ENCODE results near the gene CDK5. TPM values are rescaled to one million over a fixed set of nuclear protein-coding genes. Genes with fewer than 3 reads are reported as not detected.
"Not testable (repeated sequence)": the region's sequence is repeated elsewhere in the genome, so short reads cannot be mapped to it uniquely, and the experiment has no call there.

CDK5 gene
- total RNA-seq, 1 donor, result 17.0 TPM

DNA sequence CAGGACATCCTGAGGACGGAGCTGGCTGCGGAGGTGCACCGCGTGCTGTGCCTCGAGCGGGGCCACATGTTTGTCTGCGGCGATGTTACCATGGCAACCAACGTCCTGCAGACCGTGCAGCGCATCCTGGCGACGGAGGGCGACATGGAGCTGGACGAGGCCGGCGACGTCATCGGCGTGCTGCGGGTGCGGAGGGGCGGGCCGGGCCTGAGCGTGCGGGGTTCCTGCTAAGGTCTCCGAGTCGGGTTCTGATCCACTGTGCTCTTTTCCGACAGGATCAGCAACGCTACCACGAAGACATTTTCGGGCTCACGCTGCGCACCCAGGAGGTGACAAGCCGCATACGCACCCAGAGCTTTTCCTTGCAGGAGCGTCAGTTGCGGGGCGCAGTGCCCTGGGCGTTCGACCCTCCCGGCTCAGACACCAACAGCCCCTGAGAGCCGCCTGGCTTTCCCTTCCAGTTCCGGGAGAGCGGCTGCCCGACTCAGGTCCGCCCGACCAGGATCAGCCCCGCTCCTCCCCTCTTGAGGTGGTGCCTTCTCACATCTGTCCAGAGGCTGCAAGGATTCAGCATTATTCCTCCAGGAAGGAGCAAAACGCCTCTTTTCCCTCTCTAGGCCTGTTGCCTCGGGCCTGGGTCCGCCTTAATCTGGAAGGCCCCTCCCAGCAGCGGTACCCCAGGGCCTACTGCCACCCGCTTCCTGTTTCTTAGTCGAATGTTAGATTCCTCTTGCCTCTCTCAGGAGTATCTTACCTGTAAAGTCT lies 43.8 kb downstream of the CDK5 start:
- Histone ChIP-seq H3K4me2 (ENCODE audit: insufficient read depth, low read length) (peak overlapping the region; percentile 82), H3K9me3 (ENCODE audit: low read depth, low read length) (no peaks in the 10 kb centered on the region), H3K27me3 (ENCODE audit: insufficient read depth, low read length) (peaks cover 20% of the 10 kb centered on the region), H3K79me2 (ENCODE audit: insufficient read depth, low read length) (no peaks in the 10 kb centered on the region), H3K4me1 (ENCODE audit: insufficient read depth, low read length) (peaks cover 9% of the 10 kb centered on the region), H3K27ac (ENCODE audit: low read depth, low read length) (no peak overlapping the region), H3K4me3 (ENCODE audit: insufficient read depth, low read length) (peak overlapping the region; percentile 69), H2AFZ (ENCODE audit: low read length) (peak overlapping the region; percentile 87), H4K20me1 (ENCODE audit: insufficient read depth, low read length) (no peaks in the 10 kb centered on the region), H3K36me3 (ENCODE audit: insufficient read depth, low read length) (no peaks in the 10 kb centered on the region)
- peak; percentile 11 for TF ChIP-seq CTCF (IDR thresholded peaks at IDR 0.05; ENCODE audit: extremely low read depth, low read depth, low read length)
- peak; percentile 97 for DNase-seq (ENCODE audit: insufficient read length, low spot score, missing footprints)

DNA sequence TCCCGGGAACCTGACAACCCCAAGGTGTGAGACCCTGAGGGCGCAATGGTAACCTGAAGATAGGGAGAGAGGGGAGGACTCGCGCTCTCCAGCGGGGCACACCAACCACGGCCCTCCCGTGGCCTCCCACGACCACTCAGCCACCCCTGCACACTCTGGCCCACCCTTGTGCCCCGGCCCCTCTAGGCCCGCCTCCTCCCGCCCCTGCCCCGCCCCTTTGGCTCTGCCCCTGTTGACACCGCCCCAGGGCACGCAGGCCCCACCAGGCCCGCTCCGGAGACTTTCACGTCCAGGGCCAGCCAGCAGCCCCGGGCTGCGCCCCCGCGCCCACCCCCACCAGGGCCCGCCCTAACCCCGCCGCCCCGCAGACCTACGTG lies 44.4 kb downstream of the CDK5 start:
- Histone ChIP-seq H3K36me3 (ENCODE audit: insufficient read depth, low read length) (no peaks in the 10 kb centered on the region), H3K4me3 (ENCODE audit: insufficient read depth, low read length) (peak overlapping the region; percentile 69), H3K27me3 (ENCODE audit: insufficient read depth, low read length) (peaks cover 15% of the 10 kb centered on the region), H3K27ac (ENCODE audit: low read depth, low read length) (no peak overlapping the region), H3K79me2 (ENCODE audit: insufficient read depth, low read length) (no peaks in the 10 kb centered on the region), H2AFZ (ENCODE audit: low read length) (no peak overlapping the region), H3K4me2 (ENCODE audit: insufficient read depth, low read length) (peak overlapping the region; percentile 82), H4K20me1 (ENCODE audit: insufficient read depth, low read length) (no peaks in the 10 kb centered on the region), H3K4me1 (ENCODE audit: insufficient read depth, low read length) (peaks cover 9% of the 10 kb centered on the region), H3K9me3 (ENCODE audit: low read depth, low read length) (no peaks in the 10 kb centered on the region)
- TF ChIP-seq CTCF (IDR thresholded peaks at IDR 0.05; ENCODE audit: extremely low read depth, low read depth, low read length), result no peak
- peak; percentile 81 for DNase-seq (ENCODE audit: insufficient read length, low spot score, missing footprints)

DNA sequence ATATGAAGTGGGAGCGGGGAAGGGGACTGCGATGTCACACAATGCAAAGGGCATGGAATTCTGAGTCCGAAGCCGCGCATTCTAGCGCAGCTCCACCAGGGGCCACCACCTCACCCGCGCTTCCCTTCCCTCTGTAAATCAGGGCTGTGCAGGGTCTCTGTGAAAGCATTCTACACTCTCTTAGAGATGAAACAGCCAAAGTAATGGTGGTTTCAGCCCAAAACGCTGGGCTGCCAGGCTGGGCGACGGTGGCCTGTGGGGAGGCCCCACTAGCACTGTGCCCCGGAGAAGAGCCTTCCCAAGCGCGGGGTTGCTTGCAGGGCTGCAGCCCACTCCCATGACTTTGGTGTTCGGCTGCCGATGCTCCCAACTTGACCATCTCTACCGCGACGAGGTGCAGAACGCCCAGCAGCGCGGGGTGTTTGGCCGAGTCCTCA lies 44.8 kb downstream of the CDK5 start:
- peak; percentile 57 for TF ChIP-seq CTCF (IDR thresholded peaks at IDR 0.05; ENCODE audit: extremely low read depth, low read depth, low read length)
- no peaks in the 10 kb centered on the region for H3K79me2 ChIP-seq (ENCODE audit: insufficient read depth, low read length)
- no peaks in the 10 kb centered on the region for H4K20me1 ChIP-seq (ENCODE audit: insufficient read depth, low read length)
- H3K27ac ChIP-seq (ENCODE audit: low read depth, low read length), result no peak overlapping the region
- H2AFZ ChIP-seq (ENCODE audit: low read length), result peak overlapping the region; percentile 31
- H3K4me1 ChIP-seq (ENCODE audit: insufficient read depth, low read length), result peaks cover 9% of the 10 kb centered on the region
- H3K4me2 ChIP-seq (ENCODE audit: insufficient read depth, low read length), result peak overlapping the region; percentile 19
- H3K36me3 ChIP-seq (ENCODE audit: insufficient read depth, low read length), result no peaks in the 10 kb centered on the region
- H3K27me3 ChIP-seq (ENCODE audit: insufficient read depth, low read length), result peaks cover 12% of the 10 kb centered on the region
- no peaks in the 10 kb centered on the region for H3K9me3 ChIP-seq (ENCODE audit: low read depth, low read length)
- peak overlapping the region; percentile 15 for H3K4me3 ChIP-seq (ENCODE audit: insufficient read depth, low read length)
- peak; percentile 93 for DNase-seq (ENCODE audit: insufficient read length, low spot score, missing footprints)

- Histone ChIP-seq H3K27ac (ENCODE audit: low read depth, low read length) (no peak overlapping the region), H3K9me3 (ENCODE audit: low read depth, low read length) (no peaks in the 10 kb centered on the region), H3K4me3 (ENCODE audit: insufficient read depth, low read length) (no peak overlapping the region), H3K36me3 (ENCODE audit: insufficient read depth, low read length) (no peaks in the 10 kb centered on the region), H3K4me2 (ENCODE audit: insufficient read depth, low read length) (no peak overlapping the region), H3K4me1 (ENCODE audit: insufficient read depth, low read length) (peaks cover 9% of the 10 kb centered on the region), H3K79me2 (ENCODE audit: insufficient read depth, low read length) (no peaks in the 10 kb centered on the region), H4K20me1 (ENCODE audit: insufficient read depth, low read length) (no peaks in the 10 kb centered on the region), H2AFZ (ENCODE audit: low read length) (no peak overlapping the region), H3K27me3 (ENCODE audit: insufficient read depth, low read length) (peaks cover 6% of the 10 kb centered on the region)
- no peak for TF ChIP-seq CTCF (IDR thresholded peaks at IDR 0.05; ENCODE audit: extremely low read depth, low read depth, low read length)
- peak; percentile 77 for DNase-seq (ENCODE audit: insufficient read length, low spot score, missing footprints)
These were observed 45.5 kb downstream of the CDK5 start for GRCh38 chr7:151012031-151012692.

DNA sequence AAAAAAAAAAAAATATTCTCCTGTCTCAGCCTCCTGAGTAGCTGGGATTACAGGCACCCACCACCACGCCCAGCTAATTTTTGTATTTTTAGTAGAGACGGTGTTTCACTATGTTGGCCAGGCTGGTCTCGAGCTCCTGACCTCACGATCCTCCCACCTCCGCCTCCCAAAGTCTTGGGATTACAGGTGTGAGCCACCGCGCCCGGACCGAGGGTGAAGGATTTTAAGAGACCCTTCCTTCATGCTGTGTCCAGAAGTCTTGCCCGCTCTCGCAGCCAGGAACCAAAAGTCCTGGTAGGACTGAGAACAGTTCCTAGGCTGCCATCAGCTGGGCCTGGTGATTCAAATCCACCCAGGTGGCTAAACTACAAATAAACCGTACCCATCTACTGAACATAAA lies 46.1 kb downstream of the CDK5 start:
- H3K27ac ChIP-seq (ENCODE audit: low read depth, low read length); H3K79me2 ChIP-seq (ENCODE audit: insufficient read depth, low read length); H3K4me3 ChIP-seq (ENCODE audit: insufficient read depth, low read length); H3K4me1 ChIP-seq (ENCODE audit: insufficient read depth, low read length); H3K4me2 ChIP-seq (ENCODE audit: insufficient read depth, low read length); H3K27me3 ChIP-seq (ENCODE audit: insufficient read depth, low read length); DNase-seq (ENCODE audit: insufficient read length, low spot score, missing footprints); H3K9me3 ChIP-seq (ENCODE audit: low read depth, low read length); H2AFZ ChIP-seq (ENCODE audit: low read length); H3K36me3 ChIP-seq (ENCODE audit: insufficient read depth, low read length); H4K20me1 ChIP-seq (ENCODE audit: insufficient read depth, low read length): not testable (repeated sequence)
